KMS-11 (cell line): ENCODE results near the gene MSI2.
A peak's percentile ranks its signal among the peaks of the same experiment; 100 is the strongest.

Experiments
- H2AFZ ChIP-seq: fragments of 200-600 bp; sonication (generic); 2 replicates; pipeline ENCODE4 v1.6.1; 2016; ENCODE audit warnings: antibody characterized with exemption, mixed run types, low read depth
- H3K27ac ChIP-seq: fragments of 200-600 bp; sonication (generic); 2 replicates; pipeline ENCODE4 v1.6.1; 2016; ENCODE audit warnings: mild to moderate bottlenecking, mixed run types
- H3K27me3 ChIP-seq: fragments of 200-600 bp; sonication (generic); 2 replicates; pipeline ENCODE4 v1.6.1; 2017; ENCODE audit warnings: mild to moderate bottlenecking, low read depth, mixed run types, moderate library complexity; ENCODE audit not compliant: insufficient read depth
- H3K36me3 ChIP-seq: fragments of 200-600 bp; sonication (generic); 2 replicates; pipeline ENCODE4 v1.6.1; 2017; ENCODE audit warnings: mild to moderate bottlenecking, mixed run types; ENCODE audit not compliant: insufficient read depth
- H3K4me1 ChIP-seq: fragments of 200-600 bp; sonication (generic); 2 replicates; pipeline ENCODE4 v1.6.1; 2016; ENCODE audit warnings: mild to moderate bottlenecking, low read depth, mixed run types; ENCODE audit not compliant: poor library complexity, severe bottlenecking
- H3K4me2 ChIP-seq: fragments of 200-600 bp; sonication (generic); 2 replicates; pipeline ENCODE4 v1.7.0; 2016; ENCODE audit warnings: mild to moderate bottlenecking, mixed run types
- H3K4me3 ChIP-seq: fragments of 200-600 bp; sonication (generic); IDR thresholded peaks from 2 replicates; pipeline ENCODE4 v1.6.1; 2017; ENCODE audit warnings: low read depth, low read length, mixed read lengths; ENCODE audit not compliant: insufficient read depth
- H3K79me2 ChIP-seq: fragments of 200-600 bp; sonication (generic); 2 replicates; pipeline ENCODE4 v1.6.1; 2016; ENCODE audit warnings: low read depth, mixed run types; ENCODE audit not compliant: insufficient read depth
- H3K9ac ChIP-seq: fragments of 200-600 bp; sonication (generic); 2 replicates; pipeline ENCODE4 v1.6.1; 2016; ENCODE audit warnings: mild to moderate bottlenecking, mixed run types
- H4K20me1 ChIP-seq: fragments of 200-600 bp; sonication (generic); 2 replicates; pipeline ENCODE4 v1.6.1; 2016; ENCODE audit warnings: mild to moderate bottlenecking, mixed run types; ENCODE audit not compliant: insufficient read depth
- CTCF ChIP-seq: fragments of 200-600 bp; sonication (generic); conservative IDR thresholded peaks from 2 replicates; pipeline ENCODE4 v1.6.1; 2017; ENCODE audit warnings: low read depth, mild to moderate bottlenecking, antibody characterized with exemption, low read length, moderate library complexity, mixed read lengths

Gene MSI2

GRCh38 chr17:57542510-57542909 is 286.2 kb downstream of the MSI2 start:
- no peak for TF ChIP-seq CTCF
- no peaks in the 10 kb centered on the region for H3K36me3 ChIP-seq

GRCh38 chr17:57543230-57543629 is 286.9 kb downstream of the MSI2 start:
- no peak overlapping the region for H3K4me3 ChIP-seq
- no peaks in the 10 kb centered on the region for H4K20me1 ChIP-seq
- H3K79me2 ChIP-seq, result peaks cover 16% of the 10 kb centered on the region; the same call in 1 of the 2 replicates
- no peak overlapping the region; the same call in 1 of the 2 replicates for H3K4me2 ChIP-seq
- TF ChIP-seq CTCF, result no peak
- H3K27ac ChIP-seq, result no peak overlapping the region
- no peaks in the 10 kb centered on the region for H3K36me3 ChIP-seq
- no peaks in the 10 kb centered on the region for H3K27me3 ChIP-seq
- peaks cover 89% of the 10 kb centered on the region for H3K4me1 ChIP-seq
- no peak overlapping the region for H3K9ac ChIP-seq
- H2AFZ ChIP-seq, result no peak overlapping the region

More at GRCh38 chr17:57542510-57542909, 286.2 kb downstream of the MSI2 start:
- Histone ChIP-seq H3K79me2 (peaks cover 16% of the 10 kb centered on the region; the same call in 1 of the 2 replicates), H3K4me1 (peaks cover 89% of the 10 kb centered on the region), H3K27me3 (no peaks in the 10 kb centered on the region), H2AFZ (no peak overlapping the region), H3K9ac (no peak overlapping the region), H3K4me3 (no peak overlapping the region), H3K4me2 (peak overlapping the region; percentile 79; the same call in 1 of the 2 replicates), H4K20me1 (no peaks in the 10 kb centered on the region), H3K27ac (no peak overlapping the region)

GRCh38 chr17:57544401-57544800 is 288.1 kb downstream of the MSI2 start:
- TF ChIP-seq CTCF, result no peak
- no peak overlapping the region for H3K27ac ChIP-seq
- no peaks in the 10 kb centered on the region for H4K20me1 ChIP-seq
- no peaks in the 10 kb centered on the region for H3K27me3 ChIP-seq
- H2AFZ ChIP-seq, result no peak overlapping the region
- peaks cover 86% of the 10 kb centered on the region for H3K4me1 ChIP-seq
- H3K4me3 ChIP-seq, result no peak overlapping the region
- peak overlapping the region; percentile 15; the same call in 1 of the 2 replicates for H3K4me2 ChIP-seq
- no peaks in the 10 kb centered on the region for H3K36me3 ChIP-seq
- H3K79me2 ChIP-seq, result peaks cover 21% of the 10 kb centered on the region; the same call in 1 of the 2 replicates
- no peak overlapping the region for H3K9ac ChIP-seq

- Histone ChIP-seq H3K4me1 (peaks cover 86% of the 10 kb centered on the region), H3K27me3 (no peaks in the 10 kb centered on the region), H3K27ac (no peak overlapping the region), H2AFZ (no peak overlapping the region), H3K79me2 (peaks cover 23% of the 10 kb centered on the region; the same call in 1 of the 2 replicates), H3K9ac (no peak overlapping the region), H4K20me1 (no peaks in the 10 kb centered on the region), H3K4me2 (peak overlapping the region; percentile 15; the same call in 1 of the 2 replicates), H3K4me3 (no peak overlapping the region), H3K36me3 (no peaks in the 10 kb centered on the region)
- TF ChIP-seq CTCF, result no peak
Observed at GRCh38 chr17:57544834-57545463, 288.6 kb downstream of the MSI2 start.
